Amniotic stem cell (primary cell): ENCODE measurements around the gene TRIM13.
"Not testable (repeated sequence)": the region's sequence is repeated elsewhere in the genome, so short reads cannot be mapped to it uniquely, and the experiment has no call there.

Source experiments
- DNase-seq: peaks from one replicate; lab custom pipeline; 2025; lab: John Stamatoyannopoulos, UW

The TRIM13 gene

DNA sequence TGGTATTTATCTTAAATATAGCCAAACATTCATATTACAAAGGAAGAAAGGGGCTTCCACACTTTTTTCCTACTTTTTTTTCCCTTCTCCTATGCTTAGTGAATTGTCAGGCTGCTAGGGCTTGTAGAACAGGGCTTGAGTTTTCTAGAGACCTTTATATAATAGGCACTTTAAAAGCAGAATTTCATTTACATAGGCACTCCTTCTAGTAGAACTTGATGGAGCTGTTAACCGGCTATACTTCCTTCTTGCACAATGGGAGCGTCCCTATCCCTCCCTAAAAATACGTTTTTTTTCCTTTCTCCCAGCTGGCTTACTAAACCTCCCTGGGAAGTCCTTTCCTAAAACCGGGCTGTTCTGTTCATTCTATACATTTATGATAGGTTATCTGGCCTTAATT, 1.1 kb downstream of the TRIM13 start:
- DNase-seq, result no peak

DNA sequence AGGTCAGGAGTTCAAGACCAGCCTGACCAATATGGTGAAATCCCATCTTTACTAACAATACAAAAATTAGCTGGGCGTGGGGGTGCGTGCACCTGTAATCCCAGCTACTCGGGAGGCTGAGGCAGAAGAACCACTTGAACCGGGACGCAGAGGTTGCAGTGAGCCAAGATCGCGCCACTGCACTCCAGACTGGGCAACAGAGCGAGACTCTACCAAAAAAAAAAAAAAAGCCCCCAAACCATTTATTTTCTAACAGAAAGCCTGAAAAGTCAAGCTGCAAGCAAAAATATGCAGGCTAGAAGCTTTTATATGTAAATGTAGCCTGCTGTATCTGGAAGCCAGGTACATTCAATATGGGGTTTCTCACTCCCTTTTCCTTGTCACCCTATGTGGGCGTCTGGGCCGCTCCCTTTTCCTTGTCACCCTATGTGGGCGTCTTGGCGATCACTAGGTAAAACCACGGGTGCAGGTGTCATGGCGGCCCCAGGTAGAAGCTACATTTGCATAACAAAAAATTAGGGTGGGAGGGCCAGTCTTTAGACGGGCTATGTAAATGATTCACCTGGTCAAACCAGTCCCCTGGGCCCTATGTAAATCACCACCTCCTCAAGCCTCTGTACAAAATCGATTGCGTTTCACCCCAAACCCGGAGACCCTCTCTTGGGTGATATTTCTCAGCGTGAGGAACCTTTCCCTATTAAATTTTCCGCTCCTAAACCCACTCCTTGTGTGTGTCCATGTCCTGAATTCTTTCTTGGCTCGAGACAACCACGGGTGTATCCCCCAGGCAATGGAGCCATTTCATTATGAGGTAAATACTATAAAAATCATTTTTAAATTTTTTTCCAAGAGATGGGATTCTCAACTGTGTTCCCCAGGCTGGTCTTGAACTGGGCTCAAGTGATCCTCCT, 2.1 kb downstream of the TRIM13 start:
- no peak for DNase-seq

DNA sequence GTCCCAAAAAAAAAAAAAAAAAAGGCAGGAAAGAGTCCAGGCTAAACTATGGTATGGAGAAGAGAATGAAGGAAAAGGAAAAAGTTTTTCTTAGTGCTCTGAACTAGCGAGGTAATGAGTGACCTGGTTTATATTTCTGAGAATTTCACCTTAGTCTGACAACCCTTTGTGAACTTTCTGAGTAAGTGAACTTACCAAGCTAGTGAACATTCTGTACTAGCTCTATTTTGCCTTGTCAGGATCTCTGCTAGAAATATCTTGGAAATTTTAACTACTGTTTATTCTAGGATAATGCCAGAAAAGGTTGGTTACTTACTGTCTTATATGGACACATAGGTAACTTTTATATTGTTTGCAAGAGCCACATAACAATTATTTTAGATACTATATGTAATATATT, 4.4 kb downstream of the TRIM13 start:
- DNase-seq, result no peak

DNA sequence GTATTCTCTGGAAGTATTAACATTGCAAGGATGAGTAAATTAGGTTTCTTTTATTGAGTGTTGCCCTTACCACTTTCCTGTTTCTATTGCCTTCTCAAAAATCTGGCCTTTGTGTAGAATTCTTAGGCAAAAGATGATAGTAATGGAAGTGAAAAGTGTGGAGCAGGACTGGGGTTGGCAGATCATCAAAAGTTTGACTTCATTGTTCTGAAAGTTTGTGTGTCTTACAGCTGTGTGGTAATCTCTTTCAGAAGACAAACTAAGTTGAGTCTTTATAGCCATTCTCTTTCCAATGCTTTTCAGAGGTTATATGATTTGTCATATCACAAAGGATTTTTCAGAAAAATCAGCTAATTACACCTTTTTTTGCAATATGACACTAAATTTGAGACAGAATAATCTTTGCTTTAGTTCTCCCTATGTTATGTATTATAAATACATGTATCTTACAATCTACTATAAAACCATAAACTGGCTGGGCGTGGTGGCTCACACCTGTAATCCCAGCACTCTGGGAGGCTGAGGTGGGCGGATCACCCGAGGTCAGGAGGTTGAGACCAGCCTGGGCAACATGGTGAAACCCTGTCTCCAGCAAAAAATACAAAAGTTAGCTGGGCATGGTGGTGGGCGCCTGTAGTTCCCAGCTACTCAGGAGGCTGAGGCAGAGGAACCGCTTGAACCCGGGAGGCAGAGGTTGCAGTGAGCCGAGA, 9.7 kb downstream of the TRIM13 start:
- no peak for DNase-seq

DNA sequence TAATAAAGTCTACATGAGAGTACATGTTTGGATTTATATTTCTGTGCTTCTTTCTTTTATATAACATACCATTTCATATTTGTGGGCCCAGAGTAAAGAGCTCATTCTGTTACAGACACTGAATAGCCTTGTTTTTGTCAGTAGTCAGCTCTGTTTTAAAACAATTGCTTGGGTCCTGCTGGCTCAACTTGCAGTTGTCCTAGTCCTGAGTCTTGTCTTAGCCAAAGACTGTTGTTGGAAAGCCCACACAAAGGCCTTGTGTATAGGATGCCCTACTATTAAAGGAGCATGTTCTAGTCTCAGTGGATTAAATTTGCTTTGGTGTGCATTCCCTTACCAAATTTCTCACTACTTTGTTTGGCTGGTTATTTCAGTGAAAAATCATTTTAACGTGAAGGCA, 14.6 kb downstream of the TRIM13 start:
- DNase-seq, result no peak

DNA sequence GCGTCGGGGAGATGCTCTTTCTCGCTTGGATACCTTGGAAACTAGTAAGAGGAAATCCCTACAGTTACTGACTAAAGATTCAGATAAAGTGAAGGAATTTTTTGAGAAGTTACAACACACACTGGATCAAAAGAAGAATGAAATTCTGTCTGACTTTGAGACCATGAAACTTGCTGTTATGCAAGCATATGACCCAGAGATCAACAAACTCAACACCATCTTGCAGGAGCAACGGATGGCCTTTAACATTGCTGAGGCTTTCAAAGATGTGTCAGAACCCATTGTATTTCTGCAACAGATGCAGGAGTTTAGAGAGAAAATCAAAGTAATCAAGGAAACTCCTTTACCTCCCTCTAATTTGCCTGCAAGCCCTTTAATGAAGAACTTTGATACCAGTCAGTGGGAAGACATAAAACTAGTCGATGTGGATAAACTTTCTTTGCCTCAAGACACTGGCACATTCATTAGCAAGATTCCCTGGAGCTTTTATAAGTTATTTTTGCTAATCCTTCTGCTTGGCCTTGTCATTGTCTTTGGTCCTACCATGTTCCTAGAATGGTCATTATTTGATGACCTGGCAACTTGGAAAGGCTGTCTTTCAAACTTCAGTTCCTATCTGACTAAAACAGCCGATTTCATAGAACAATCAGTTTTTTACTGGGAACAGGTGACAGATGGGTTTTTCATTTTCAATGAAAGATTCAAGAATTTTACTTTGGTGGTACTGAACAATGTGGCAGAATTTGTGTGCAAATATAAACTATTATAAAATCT, 15.7 kb downstream of the TRIM13 start:
- DNase-seq, result no peak

DNA sequence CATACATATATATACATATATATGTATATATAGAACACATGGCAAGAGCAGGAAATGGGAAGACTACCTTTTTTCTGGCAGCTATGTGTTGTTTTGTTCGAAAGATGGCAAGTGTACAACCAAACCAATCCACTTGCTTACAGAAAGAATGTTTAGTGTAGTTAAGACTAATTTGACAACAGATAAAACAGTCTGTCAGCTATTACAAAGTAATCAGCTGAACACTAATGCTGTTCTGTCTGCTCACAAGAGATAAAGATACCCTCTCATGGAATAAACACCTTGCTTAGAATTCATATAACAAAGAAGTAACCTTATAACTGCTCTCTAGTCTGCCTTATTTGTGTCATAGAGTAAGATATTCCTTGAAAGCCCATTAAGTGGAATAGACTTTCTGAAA, 17.5 kb downstream of the TRIM13 start:
- no peak for DNase-seq

DNA sequence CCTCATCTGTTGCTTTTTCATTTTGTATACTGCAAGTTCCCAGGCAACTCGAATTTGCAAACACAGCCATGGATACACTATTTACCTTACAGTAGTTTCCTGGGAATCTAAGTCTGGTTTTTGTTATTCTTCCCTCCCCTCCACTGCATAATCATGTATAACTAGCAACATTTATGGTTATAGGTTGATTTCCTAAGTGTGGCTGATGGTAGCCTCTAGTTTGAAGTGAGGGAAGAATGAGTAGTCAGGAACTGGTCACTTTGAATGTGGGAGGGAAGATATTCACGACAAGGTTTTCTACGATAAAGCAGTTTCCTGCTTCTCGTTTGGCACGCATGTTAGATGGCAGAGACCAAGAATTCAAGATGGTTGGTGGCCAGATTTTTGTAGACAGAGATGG, 18.4 kb downstream of the TRIM13 start, which contains the start of gene KCNRG:
Gene KCNRG, plus strand, starts transcription at position 187 of the 400 bp plus-strand sequence. Its CDS starts 50 bp downstream, at position 237.
- no peak for DNase-seq

DNA sequence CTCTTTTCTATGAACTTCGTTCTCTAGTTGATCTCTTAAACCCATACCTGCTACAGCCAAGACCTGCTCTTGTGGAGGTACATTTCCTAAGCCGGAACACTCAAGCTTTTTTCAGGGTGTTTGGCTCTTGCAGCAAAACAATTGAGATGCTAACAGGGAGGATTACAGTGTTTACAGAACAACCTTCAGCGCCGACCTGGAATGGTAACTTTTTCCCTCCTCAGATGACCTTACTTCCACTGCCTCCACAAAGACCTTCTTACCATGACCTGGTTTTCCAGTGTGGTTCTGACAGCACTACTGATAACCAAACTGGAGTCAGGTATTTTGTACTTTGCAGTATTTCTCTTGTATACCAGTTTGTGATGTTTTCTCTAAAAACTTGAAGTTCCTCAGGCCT, 18.9 kb downstream of the TRIM13 start:
- no peak for DNase-seq

DNA sequence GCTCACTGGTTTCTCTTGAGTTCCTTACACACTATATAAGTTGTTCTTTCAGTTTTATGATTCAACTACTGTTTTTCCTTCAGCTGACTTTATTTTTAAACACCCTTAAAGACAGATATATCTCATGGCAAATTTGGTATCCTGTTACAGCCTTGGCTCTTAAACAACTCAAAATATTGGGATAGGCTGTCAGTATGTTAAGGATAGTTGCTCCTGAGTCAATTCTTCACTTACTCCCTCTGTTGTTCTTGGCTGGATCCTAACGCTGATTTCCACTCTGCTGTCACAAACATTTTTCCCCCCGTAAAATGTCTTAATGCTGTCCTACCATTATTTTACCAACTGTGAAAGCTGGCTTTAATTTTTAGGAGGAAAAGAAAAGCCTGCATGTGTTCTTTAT, 19.6 kb downstream of the TRIM13 start:
- peak; percentile 17 for DNase-seq

DNA sequence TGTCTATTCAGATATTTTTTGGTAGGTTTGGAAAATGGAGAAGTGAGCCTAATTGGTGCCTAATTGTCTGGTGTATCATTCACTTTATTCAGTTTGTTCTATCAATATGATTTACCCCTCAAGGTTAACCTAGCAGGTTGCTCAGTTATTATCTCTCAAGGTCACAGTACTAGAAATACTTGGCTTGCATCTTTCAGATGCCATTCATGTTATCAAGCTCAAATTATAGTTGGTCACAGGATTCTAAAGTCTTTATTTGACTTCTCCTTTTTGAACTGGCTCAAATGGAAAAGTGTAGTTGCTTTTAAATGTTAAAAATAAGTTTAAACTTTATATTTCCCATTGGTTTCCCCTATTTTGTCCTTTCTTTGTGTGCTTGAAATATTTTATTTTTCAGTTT, 21.0 kb downstream of the TRIM13 start:
- DNase-seq, result no peak

DNA sequence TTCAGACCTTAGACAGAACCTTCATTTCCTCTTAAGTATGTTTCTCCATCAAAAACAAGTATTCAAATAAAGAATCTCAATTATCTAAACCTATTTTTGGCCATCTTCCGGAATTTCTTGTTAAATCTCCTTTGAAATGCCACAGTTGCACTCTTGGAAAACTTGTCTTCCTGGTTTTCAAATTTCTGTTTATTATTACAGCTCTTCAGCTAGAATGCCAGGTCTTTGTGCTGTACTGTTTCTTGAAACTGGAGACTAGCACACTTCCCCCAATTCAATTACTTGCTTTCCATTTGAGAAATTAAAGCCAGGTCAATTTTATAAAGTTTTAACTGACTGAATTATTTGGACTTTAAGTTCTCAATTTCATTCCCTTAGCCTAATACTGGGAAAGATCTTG, 28.6 kb downstream of the TRIM13 start:
- DNase-seq, result no peak

DNA sequence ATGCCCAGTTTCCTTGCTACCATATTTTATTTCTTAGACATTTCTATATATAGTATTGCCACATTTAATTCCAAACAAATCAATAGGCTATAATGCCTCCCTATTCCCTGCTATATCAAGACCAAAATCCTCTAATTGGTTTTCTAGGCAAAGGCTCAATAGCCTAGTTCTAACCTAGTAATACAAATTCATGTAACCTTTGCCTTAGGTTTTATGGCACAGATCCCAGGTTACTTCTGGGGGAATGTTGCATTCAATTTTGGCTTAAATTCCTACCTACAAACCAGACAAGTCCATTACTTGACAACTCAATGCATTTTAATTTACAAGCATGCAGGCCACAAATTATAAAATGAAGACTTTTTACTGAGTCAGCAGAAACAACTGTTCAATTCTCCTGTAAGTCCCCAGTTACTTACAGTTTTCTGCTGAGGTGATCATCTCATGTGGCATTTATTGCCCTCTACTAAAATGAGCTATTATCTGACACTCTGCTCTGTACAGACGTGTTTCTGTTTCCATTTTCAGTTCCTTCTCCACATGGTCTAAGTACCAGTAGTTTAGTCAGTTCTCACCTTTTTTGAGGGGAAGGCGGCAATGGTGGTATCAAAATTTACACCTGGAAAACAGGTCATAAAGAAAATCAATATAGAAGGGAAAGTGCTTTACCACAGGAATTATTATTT, 30.1 kb downstream of the TRIM13 start:
- no peak for DNase-seq

DNA sequence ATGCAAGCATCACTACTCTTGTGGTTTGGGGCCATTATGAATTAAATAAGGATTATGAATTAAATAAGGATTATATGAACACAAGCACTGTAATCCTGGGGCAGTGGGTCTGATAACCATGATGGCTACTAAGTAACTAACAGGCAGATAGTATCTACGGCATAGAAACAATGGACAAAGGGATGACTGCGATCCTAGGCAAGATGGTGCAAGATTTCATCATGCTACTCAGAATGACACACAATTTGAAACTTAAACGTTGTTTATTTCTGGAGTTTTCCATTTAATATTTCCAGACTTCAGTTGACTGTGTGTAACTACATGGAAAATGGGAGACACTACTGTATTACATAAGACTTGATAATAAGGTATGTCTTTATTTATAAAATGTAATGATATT, 33.5 kb downstream of the TRIM13 start:
- DNase-seq, result no peak

DNA sequence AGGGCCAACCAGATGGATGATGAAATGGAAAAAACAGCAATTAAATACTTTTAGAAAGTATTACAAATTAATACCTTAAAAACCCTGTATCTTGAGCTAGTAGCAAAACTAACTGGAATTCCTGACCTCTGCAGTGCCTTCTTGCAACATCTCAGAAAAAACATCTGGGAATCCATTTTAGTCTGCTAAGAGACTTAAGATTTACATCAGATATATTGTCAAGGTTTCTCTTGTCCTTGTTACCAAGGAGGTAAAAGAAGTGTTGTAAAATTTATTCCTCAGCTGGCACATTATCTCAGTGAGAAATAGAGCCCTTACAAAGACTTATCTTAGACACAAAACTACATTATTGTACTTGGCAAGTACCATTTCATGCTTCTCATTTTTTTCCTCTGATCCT, 36.9 kb downstream of the TRIM13 start:
- no peak for DNase-seq

DNA sequence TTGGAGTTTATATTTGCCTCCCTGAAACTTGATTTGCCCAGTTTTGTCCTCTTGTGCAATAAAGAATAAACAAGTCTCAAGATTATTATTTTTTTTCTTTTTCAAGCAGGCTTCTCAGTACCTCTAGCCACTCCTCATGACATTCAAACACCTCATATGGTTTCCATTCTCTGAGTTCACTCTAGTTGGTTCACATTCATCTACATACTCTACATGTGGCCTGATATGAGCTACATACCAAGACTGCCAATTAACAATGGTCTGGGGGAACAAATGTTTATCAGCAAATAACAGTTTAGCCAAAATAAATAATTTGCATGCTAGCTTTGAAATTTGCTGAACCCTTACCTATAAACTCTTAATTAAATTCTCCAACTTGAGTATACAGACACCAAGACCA, 40.9 kb downstream of the TRIM13 start:
- DNase-seq, result no peak

DNA sequence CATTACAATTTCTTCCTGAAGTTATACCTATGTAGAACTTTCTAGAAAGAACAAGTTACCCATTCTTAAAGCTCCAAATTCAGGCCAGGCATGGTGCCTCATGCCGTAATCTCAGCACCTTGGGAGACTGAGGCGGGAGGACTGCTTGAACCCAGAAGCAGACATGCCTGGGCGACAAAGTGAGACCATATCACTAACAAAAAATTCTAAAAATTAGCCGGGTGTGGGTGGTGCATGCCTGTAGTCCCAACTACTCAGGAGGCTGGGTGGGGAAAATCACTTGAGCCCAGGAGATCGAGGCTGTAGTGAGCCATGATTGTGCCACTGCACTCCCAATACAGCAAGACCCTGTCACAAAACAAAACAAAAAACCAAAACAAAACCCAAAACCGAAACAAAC, 41.4 kb downstream of the TRIM13 start:
- no peak for DNase-seq

DNA sequence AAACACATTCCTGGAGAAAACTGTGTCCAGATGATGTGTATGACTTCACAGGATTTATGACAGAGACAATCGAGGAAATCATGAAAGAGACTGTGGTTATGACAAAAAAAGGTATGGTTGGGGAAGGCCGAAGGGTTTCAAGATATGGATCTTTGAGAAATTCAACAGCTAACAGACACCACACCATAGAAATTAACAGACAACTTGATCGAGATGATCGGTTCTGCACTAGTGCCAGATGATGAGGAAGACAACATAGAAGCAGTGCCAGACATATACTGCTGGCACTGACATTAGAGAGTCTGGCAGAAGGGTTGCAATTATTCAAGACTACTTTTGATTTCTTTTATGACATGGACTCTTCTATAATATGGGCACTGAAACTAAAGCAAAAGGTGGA, 55.6 kb downstream of the TRIM13 start:
- no peak for DNase-seq

DNA sequence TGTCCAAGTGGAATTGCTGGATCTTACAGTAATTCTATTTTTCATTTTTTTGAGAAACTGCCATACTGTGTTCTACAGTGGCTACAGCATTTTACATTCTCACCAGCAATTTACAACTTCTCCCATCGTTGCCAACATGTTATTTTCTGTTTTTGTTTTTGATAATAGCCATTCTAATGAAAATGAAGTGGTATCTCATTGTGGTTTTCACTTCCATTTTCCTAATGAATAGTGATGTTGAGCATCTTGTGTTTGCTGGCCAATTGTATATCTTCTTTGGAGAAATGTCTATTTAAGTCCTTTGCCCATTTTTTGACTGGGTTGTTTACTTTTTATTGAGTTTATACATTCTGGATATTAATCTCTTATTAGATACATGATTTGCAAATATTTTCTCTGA, 57.0 kb downstream of the TRIM13 start:
- no peak for DNase-seq

DNA sequence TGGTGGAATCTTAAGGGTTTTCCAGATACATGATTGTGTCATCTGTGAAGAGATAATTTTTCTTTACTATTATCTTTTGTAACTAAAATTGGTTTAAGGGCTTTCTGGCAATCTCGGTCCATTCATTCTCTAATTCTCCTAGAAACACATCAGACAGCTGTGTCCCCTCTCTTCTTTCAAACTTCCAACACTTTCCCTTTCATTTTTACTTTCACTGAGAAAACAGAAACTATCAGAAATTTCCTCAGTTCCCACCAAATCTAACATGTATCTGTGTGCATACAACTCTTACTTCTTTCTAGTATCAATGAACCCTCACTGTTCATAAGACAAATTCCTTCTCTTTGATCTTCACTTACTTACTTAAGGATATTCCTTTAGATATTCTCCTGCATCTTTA, 58.6 kb downstream of the TRIM13 start:
- DNase-seq, result no peak

DNA sequence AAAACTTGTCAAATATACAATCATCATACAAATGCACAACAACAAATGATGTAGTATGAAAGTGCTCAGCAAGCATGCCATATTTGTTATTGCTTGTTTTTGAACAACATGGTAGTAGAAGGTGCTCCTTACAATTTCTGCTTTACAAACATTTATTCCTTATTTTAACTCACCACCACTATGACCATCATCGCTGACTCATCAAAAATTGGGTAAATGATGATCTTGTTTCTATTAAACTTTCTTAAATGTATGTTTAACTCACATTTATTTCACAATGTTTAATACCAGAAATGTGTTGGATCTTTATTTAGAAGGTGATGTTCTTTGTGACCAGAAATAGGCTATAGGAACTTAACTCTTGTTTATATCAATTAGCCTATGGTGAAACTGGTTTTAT, 63.9 kb downstream of the TRIM13 start:
- no peak for DNase-seq

DNA sequence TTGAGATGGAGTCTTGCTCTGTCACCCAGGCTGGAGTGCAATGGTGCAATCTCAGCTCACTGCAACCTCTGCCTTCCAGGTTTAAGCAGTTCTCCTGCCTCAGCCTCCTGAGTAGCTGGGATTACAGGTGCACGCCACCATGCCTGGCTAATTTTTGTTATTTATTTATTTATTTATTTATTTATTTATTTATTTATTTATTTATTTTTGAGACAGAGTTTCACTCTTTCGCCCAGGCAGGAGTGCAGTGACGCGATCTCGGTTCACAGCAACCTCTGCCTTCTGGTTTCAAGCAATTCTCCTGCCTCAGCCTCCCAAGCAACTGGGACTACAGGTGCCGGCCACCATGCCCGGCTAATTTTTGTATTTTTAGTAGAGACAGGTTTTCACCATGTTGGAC, 65.5 kb downstream of the TRIM13 start:
- not testable (repeated sequence) for DNase-seq
